GM12891 (cell line): ENCODE measurements around the gene SPRED2.

Experiments
- DNase-seq: peaks from one replicate; pipeline ENCODE4 v3.0.0; 2011; ENCODE audit warnings: low spot score; ENCODE audit not compliant: insufficient read length
- FAIRE-seq: peaks from 2 replicates; lab custom pipeline; 2011; peaks lifted over from hg19 to GRCh38; lab: Jason Lieb, UNC
- PAX5 ChIP-seq: IDR thresholded peaks from 2 replicates; pipeline ENCODE4 v1.6.1; 2011; ENCODE audit warnings: low read length, moderate library complexity, mild to moderate bottlenecking; ENCODE audit not compliant: insufficient read depth, severe bottlenecking
- POLR2A ChIP-seq: IDR thresholded peaks from 2 replicates; pipeline ENCODE4 v1.6.1; 2011; ENCODE audit warnings: low read depth, low read length, control low read depth
- POLR2AphosphoS5 ChIP-seq: IDR thresholded peaks from 2 replicates; pipeline ENCODE4 v1.6.1; 2011; ENCODE audit warnings: low read depth, low read length, control low read depth
- POU2F2 ChIP-seq: IDR thresholded peaks from 2 replicates; pipeline ENCODE4 v1.6.1; 2011; ENCODE audit warnings: low read depth, mild to moderate bottlenecking, control low read depth, low read length, moderate library complexity
- SPI1 ChIP-seq: IDR thresholded peaks from 2 replicates; pipeline ENCODE4 v1.6.1; 2011; ENCODE audit warnings: low read depth, low read length, control low read depth
- TAF1 ChIP-seq: IDR thresholded peaks from 2 replicates; pipeline ENCODE4 v1.6.1; 2011; ENCODE audit warnings: low read depth, low read length, control low read depth

SPRED2 gene

GRCh38 chr2:65379721-65380171 lies 52.7 kb downstream of the SPRED2 start:
- FAIRE-seq, result no peak
- no peak for DNase-seq
- TF ChIP-seq POU2F2 (no peak), POLR2A (no peak), PAX5 (no peak), TAF1 (no peak), POLR2AphosphoS5 (no peak), SPI1 (no peak)

DNA sequence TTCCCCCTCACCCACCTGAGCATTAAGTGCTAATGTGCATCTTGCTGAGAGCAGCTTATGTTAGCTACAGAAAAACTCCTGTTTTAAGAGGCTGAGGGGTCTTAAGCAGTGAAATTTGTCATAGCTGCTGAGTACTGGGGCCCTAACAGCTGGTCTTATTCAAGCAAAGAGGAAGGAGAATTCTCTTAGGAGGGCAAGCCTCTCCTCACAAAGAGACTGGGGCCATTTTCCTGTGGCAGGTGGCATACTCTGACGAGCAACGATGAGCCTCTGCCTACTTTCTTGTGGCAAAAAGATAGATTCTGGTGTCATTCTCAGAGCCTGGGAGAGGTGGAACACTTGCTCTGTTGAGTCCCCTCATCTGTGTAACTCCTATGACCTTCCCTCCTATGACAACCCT lies 53.2 kb downstream of the SPRED2 start:
- DNase-seq (no peak), FAIRE-seq (no peak)
- TF ChIP-seq PAX5 (no peak), POLR2AphosphoS5 (no peak), TAF1 (no peak), POLR2A (no peak), POU2F2 (no peak), SPI1 (no peak)

- no peak for FAIRE-seq
- no peak for DNase-seq
- TF ChIP-seq TAF1 (no peak), POLR2A (no peak), SPI1 (no peak), POU2F2 (no peak), POLR2AphosphoS5 (no peak), PAX5 (no peak)
Measured at GRCh38 chr2:65378290-65378689, 54.1 kb downstream of the SPRED2 start.

GRCh38 chr2:65377556-65378192 lies 54.7 kb downstream of the SPRED2 start:
- no peak for TF ChIP-seq POLR2AphosphoS5
- TF ChIP-seq SPI1, result no peak
- no peak for TF ChIP-seq PAX5
- no peak for FAIRE-seq
- DNase-seq, result no peak

GRCh38 chr2:65375723-65376122 lies 56.7 kb downstream of the SPRED2 start:
- no peak for TF ChIP-seq TAF1
- TF ChIP-seq SPI1, result no peak
- no peak for TF ChIP-seq POU2F2
- TF ChIP-seq POLR2A, result no peak
- no peak for TF ChIP-seq POLR2AphosphoS5
- TF ChIP-seq PAX5, result no peak
- FAIRE-seq, result no peak
- DNase-seq, result no peak

DNA sequence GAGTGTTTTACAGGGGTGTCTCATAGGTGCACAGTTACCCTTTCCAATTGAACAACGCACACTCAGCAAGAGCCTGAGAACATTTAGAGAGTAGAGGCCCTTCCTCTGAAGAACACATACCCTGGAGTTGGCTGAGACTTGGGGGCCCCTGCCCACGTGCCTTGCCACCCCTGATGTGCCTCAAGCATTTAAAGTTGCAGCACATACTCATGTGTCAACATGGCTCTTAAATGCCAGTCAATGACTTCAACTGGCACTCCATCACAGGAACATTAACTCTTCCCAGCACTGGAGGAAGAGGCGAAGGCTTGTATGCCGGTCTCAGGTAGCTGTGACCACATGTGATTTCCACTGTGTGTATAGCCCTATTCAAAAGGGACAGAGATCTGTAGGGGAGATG lies 57.4 kb downstream of the SPRED2 start:
- no peak for TF ChIP-seq POU2F2
- TF ChIP-seq SPI1, result no peak
- TF ChIP-seq POLR2AphosphoS5, result no peak
- FAIRE-seq (no peak), DNase-seq (no peak)

GRCh38 chr2:65374575-65374974 lies 57.8 kb downstream of the SPRED2 start:
- no peak for DNase-seq
- TF ChIP-seq POLR2A (no peak), POU2F2 (no peak), PAX5 (no peak)
- FAIRE-seq, result no peak

GRCh38 chr2:65373365-65373918 lies 59.0 kb downstream of the SPRED2 start:
- TF ChIP-seq POLR2AphosphoS5, result no peak
- no peak for TF ChIP-seq POLR2A
- no peak for TF ChIP-seq POU2F2
- TF ChIP-seq SPI1, result no peak
- TF ChIP-seq TAF1, result no peak
- no peak for TF ChIP-seq PAX5

DNA sequence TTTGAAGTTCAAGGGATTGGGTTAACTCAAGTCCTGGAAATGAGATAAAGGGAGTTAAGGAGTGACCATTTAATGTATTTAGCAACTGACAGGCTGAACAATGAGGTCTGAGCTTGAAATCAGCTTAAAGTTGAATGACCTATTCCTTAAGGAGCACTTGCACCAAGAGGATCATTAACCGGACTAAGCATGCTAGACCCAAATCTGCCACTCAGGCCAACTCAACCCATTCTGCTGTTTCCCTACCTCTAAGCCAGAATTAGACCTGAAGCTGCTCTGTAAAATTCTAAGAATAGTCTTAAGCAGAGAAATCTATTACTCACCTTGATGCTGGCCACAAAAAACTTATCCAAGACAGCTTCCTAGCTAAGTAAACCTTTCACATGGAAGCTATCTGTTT lies 59.8 kb downstream of the SPRED2 start:
- DNase-seq, result no peak
- TF ChIP-seq POLR2A (no peak), TAF1 (no peak), POU2F2 (no peak), POLR2AphosphoS5 (no peak), SPI1 (no peak), PAX5 (no peak)
- FAIRE-seq, result no peak

More at GRCh38 chr2:65373365-65373918, 59.0 kb downstream of the SPRED2 start:
- DNase-seq (no peak), FAIRE-seq (no peak)

GRCh38 chr2:65371074-65371434 lies 61.3 kb downstream of the SPRED2 start:
- FAIRE-seq, result no peak

More at GRCh38 chr2:65371074-65371434, 61.3 kb downstream of the SPRED2 start:
- TF ChIP-seq TAF1 (no peak), PAX5 (no peak), POU2F2 (no peak), SPI1 (no peak), POLR2AphosphoS5 (no peak), POLR2A (no peak)
- no peak for DNase-seq
